Left colon (tissue), 2 donors: ENCODE measurements around the gene ANKRD13C. TPM values are rescaled to one million over a fixed set of nuclear protein-coding genes. Genes with fewer than 3 reads are reported as not detected.
"Not testable (repeated sequence)": the region's sequence is repeated elsewhere in the genome, so short reads cannot be mapped to it uniquely, and the experiment has no call there.

ENCODE experiments used
- ATAC-seq: fragments of 200-7000 bp; cut with Tn5 transposase; one replicate; pipeline ENCODE4 v1.9.1; 2020; ENCODE audit warnings: mild to moderate bottlenecking, moderate library complexity
- DNase-seq, 2 donors: peaks; one replicate each; pipeline ENCODE4 v3.0.0-alpha.2; 2020
- intact Hi-C, 2 donors: fragments of 100-400 bp; cut with DNase I in 1 of 2; cut with micrococcal nuclease in 1 of 2; formaldehyde crosslinking; loops; one replicate each; pipeline versions ENCODE4 v1.11.2 to v1.14.0; 2022; cut with DNase I, micrococcal nuclease
- total RNA-seq, 2 donors: library from RNA; stranded (reverse); fragmentation: NEBNext Ultra II Directional; extraction: Animal tissue kit (Norgen Biotek cat#: 25700); gene quantifications; one replicate each; pipeline ENCODE4 v1.2.1, GENCODE V29; 2021
- donor health status: DM: no; HTN: no; CAD: no.
- donor health status: DM: yes; HTN: yes; CAD: no.

The ANKRD13C gene
- total RNA-seq, 2 donors from 2014 or later: 23.2 to 23.6 TPM

DNA sequence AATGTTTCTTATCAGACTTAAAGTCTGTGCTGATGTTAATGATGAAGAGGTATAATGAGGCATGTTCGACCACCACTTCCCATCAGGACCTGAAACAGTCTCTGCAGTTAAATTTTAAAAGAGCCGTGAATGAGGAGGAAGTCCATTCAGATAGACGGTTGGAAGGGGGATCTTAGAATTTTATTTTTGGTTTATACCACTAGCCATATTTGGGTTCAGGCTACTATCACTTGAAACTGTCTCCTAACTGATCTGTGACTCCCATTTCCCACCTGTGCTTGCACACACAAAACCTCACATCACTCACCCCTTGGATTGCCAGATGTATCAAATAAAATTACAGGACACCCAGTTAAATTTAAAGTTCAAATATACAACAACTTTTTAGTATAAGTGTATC, 9.9 kb upstream of the ANKRD13C start:
- intact Hi-C loops: no loop called here
- DNase-seq (no peak), ATAC-seq (no peak)

GRCh38 chr1:70361727-70362398, 7.3 kb upstream of the ANKRD13C start:
- ATAC-seq (no peak), DNase-seq (no peak)
- intact Hi-C loops: no loop called here

DNA sequence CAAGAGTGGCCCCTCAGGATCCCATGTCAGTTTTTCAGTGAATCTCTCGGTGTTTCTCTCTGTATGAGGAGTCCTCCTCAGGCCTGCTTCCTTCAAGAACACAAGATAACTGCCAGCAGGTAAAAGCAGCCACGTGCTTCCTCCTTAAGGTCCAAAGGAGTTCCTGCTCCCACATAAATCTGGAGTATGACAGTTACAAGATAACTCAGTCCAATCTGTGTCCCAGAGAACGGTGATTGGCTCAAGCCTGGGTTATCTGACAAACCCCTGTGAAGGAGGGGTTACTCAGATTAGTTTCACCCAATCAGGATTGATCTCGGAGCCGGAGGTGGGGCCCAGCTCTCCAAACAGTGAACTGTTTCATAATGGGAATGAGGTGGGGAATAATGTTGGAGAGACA, 5.8 kb upstream of the ANKRD13C start:
- intact Hi-C loops: no loop called here
- peak; percentile 50 for ATAC-seq
- no peak for DNase-seq

GRCh38 chr1:70358921-70359564, 4.5 kb upstream of the ANKRD13C start:
- ATAC-seq: no peak
- no peak for DNase-seq
- intact Hi-C loops: no loop called here

DNA sequence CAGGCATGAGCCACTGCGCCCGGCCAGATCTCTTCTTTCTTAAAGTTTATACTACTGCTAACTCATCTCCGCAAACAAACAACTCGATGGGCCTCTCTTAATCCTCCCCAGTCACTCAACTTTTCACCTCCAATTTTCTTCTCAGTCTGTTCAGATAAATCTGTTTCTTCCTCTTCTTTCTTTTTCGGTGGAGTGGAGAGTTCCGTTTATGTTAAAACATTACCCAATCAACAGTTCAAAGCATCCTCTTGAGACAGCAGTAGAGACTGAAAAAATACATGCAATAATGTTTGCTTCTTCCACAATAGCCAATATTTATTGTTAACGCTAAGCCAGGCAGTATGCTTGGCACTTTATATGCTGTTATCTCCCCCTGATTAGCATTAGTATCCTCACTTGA, 1.4 kb upstream of the ANKRD13C start:
- no peak for DNase-seq
- ATAC-seq: no peak
- intact Hi-C loops: no loop called here

DNA sequence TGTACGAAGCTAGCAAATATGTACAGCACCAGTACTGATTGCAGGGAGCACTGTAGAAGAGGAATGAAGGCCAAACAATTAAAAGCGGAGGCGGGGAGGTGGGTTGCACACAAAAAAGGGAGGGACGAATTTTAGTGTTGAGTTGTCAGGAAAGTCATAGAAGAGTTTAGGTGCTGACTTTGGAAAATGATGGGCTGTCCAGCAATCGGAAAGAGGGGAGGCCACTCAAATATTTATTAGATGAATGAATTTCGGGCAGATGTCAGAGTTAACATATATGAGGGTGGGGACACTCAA, 537 bp upstream of the ANKRD13C start:
- intact Hi-C loops: no loop called here

GRCh38 chr1:70353601-70354331, 756 bp downstream of the ANKRD13C start:
- peak; percentile 40 for ATAC-seq
- intact Hi-C loops: no loop called here
- no peak for DNase-seq

More for the DNA sequence above, 537 bp upstream of the ANKRD13C start:
- no peak for ATAC-seq
- DNase-seq: no peak

GRCh38 chr1:70353044-70353443, 1.5 kb downstream of the ANKRD13C start:
- DNase-seq: no peak
- intact Hi-C loops: no loop called here
- ATAC-seq: no peak

DNA sequence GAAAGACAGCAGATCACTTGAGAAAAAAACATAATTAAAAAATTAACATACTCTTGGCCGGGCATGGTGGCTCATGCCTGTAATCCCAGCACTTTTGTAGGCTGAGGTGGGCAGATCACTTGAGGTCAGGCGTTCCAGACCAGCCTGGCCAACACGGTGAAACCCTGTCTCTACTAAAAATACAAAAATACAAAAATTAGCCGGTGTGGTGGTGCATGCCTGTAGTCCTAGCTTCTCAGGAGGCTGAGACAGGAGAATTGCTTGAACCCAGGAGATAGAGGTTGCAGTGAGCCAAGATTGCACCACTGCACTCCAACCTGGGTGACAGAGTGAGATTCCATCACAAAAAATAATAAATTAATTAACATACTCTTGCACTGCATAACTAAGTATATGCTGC, 4.7 kb downstream of the ANKRD13C start:
- intact Hi-C loops, DNase-seq, ATAC-seq: not testable (repeated sequence)

DNA sequence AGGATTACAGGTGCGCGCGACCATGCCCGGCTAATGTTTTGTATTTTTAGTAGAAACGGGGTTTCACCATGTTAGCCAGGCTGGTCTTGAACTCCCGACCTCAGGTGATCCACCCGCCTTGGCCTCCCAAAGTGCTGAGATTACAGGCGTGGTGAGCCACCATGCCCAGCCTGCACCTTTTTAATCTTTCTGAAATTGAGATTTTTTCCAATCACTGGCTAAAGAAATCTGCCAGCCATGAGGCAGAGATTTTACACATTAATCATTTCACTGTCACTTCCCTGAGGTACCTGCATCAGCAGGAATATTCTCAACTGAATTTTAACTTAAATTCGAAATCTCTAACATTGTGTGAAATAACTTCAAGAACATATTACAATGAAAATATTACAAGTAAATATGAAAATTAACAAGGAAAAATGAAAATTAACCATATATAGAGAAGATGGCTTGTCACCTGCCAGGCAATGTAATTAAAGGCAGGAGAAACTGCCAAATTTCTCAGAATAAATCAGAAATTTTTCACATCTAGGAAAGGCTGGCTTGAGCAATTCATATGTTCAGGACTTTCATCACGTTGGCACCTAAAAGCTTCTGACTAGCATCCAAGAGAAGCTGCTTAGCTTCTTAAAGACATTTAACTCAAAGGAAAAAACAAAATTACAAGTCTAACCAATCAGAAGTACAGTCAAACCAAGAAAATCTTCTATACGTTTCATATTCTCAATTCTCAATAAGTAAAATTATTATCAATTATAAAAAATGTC, 5.9 kb downstream of the ANKRD13C start:
- intact Hi-C loops: no loop called here
- ATAC-seq (no peak), DNase-seq (no peak)

DNA sequence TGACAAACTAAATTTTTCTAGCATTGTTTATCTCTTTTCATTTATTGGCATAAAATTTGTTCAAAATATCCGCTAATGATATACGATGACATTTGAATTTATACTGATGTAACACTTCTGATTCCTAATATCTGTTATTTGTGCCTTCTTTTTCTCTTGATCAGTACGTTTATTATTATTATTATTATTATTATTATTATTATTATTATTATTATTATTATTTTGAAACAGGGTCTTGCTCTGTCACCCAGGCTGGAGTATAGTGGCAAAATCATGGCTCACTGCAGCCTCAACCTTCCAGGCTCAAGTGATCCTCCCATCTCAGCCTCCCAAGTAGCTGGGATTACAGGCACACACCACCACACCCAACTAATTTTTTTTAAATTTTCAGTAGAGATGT, 14.9 kb downstream of the ANKRD13C start:
- DNase-seq, ATAC-seq, intact Hi-C loops: not testable (repeated sequence)

DNA sequence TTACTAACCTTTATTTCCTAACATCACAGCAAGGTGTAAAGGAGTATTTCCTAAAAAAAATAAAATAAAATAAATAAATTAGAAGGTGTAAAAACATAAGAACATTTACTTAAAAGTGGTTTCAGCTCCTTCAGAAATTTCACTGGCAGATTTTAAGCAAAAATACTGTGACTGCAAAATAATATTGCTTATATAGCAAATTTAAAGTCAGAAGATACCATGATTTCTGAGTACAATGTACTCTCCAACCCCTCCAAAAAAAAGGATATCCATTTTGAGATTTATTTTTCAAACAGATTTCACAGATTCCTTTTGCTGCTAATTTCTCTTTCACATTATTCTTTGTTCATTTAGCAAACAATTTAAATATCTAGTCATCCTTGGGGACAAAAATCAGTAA, 18.5 kb downstream of the ANKRD13C start:
- DNase-seq (no peak), ATAC-seq (no peak)
- intact Hi-C loops: no loop called here

GRCh38 chr1:70334436-70334835, 20.1 kb downstream of the ANKRD13C start:
- ATAC-seq: no peak
- DNase-seq: no peak
- intact Hi-C loops: no loop called here

GRCh38 chr1:70333245-70333644, 21.3 kb downstream of the ANKRD13C start:
- intact Hi-C loops: no loop called here
- DNase-seq (no peak), ATAC-seq (no peak)

DNA sequence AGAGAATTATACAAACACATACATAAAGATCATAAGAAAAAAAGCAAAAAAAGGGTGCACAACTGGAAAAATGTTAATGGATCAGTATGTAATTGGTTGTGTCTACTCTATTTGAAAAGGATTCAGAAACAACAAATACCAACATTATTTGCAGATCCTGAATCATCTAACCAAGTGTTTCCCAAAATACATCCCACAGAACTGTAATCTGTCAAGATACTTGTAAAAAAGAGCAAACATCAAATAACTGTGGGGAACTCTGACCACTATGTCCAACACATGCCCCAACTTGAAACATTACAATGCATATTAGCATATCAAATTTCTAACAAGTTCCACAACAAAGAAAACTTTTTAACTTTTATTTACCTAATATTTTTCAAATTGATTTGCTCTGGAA, 22.6 kb downstream of the ANKRD13C start:
- intact Hi-C loops: no loop called here
- ATAC-seq: no peak
- DNase-seq: no peak

GRCh38 chr1:70327306-70328076, 27.0 kb downstream of the ANKRD13C start:
- DNase-seq (no peak), ATAC-seq (no peak)
- intact Hi-C loops: no loop called here

DNA sequence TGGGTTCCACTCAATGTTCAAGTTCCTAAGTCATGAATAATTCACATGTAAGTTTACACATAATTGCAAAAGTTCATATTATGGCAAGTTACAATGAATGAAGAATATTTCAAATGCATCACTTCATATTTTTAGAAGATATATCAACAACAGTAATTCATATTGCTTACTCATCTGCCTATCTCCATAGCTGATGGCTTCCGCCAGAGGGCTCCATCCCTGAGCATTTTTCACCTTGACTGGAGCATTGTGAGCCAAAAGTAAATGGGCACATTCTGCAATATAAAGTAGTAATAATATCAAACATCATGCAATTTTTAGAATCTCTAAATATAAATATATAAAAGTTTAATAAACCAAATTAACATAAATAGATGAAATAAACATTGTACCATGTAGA, 29.8 kb downstream of the ANKRD13C start:
- no peak for ATAC-seq
- intact Hi-C loops: no loop called here

DNA sequence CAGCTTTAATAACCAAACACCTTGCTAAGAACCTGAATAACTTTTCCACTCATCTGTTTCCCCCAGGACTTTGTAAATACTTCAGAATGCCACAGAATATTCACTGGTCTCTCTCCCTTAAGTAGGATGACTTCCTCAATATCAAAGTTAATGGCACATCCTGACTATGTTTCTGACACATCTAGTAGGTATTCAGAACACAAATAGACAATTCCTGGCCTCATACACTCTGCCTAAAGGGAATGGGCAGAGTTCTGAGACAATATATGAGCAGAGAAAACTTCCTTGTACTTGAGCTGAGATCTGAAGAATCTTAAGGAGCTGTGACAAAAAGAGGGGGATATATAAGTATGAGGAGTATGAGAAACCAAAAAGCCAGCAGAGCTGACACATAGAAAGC, 34.8 kb downstream of the ANKRD13C start:
- DNase-seq: no peak
- peak; percentile 36 for ATAC-seq
- intact Hi-C loops: no loop called here

More for the DNA sequence above, 29.8 kb downstream of the ANKRD13C start:
- no peak for DNase-seq

DNA sequence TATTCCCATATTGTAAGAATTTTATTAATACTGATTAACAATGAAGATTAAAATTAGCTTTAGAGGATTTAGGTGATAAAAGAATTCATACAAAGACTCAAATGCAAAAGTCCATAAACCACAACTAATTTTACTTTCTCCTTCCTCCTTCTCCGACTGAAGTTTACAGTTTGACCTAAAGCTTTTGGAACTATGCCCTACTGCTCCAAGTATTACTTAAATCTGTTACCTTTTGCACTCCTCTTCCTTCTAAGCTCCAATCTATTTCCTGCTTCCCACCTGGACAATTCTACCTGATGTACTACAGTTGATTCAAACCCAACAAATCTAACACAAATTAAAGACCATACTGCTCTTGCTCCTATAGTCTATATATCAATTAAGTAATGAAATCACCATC, 36.3 kb downstream of the ANKRD13C start:
- intact Hi-C loops: no loop called here
- DNase-seq (no peak), ATAC-seq (peak; percentile 94)
